OCI-M2 (cell line): ENCODE measurements around the gene JADE3.

Source experiments
- DNase-seq: peaks from one replicate; lab custom pipeline; 2025; ENCODE audit not compliant: unreplicated experiment; lab: John Stamatoyannopoulos, UW

The JADE3 gene

DNA sequence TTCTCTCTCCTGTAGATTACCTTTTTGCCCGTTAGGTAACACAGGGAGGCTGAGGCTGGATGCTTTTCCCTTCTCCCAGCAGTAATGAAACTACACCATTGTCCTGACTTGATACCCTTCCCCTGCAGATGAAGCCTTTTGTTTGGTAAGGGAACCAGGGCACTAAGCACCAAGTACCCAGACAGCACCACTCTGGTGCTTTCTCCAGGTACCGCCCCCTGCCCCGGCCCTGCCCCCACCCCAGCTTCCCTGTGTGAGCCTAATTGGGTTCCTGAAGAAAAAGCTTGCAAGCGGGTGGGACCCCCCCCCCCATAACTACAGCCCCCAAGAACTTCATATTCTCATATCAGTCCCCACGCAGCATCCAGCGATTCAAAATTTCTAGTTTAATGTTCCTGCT lies 79.8 kb downstream of the JADE3 start:
- DNase-seq: no peak

DNA sequence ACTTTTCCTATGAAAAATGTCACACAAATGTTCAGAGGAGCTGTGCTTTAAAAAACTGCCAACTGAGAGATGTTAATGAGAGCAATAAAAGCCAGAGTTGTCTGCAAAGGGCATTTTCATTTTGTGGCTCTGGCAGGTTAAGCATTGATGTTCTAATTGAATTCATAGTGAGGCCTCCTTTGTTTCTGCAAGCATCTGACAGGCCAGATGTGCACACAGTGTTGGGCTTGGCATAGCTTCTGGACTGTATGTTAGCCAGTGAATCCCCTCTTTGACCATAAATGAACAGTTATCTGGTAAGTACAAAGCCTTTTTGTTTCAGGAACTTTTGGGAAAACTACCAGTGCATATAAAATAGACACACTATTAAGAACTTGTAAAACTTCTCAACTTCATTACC lies 81.9 kb downstream of the JADE3 start:
- no peak for DNase-seq

DNA sequence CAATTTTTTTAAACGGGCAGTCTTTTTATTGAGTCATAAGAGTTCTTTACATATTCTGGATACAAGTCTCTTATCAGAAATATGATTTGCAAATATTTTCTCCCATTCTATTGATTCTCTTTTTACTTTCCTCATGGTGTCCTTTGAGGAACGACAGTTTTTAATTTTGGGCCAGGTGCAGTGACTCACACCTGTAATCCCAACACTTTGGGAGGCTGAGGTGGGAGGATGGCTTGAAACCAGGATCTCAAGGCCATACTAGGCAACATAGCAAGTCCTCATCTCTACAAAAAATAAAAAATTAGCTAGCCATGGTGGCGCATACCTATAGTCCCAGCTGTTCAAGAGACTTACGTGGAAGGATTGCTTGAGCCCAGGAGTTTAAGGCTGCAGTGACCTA lies 99.9 kb downstream of the JADE3 start:
- no peak for DNase-seq

DNA sequence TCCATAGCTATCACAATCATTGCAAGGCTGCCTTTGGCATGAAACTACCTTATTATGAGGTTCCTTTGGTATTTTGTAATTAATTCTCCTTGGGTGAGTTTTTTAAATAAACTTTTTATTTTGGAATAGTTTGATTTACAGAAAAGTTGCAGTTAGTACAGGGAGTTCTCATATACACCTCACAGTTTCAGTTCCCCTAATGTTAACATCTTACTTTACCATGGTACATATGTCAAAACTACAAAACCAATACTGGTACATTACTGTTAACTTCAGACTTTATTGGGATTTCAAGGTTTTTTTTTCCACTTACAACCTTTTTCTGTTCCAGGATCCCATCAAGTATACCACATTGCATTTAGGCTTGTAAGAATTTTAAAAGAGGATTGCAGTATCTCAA lies 114.0 kb downstream of the JADE3 start:
- DNase-seq: no peak

DNA sequence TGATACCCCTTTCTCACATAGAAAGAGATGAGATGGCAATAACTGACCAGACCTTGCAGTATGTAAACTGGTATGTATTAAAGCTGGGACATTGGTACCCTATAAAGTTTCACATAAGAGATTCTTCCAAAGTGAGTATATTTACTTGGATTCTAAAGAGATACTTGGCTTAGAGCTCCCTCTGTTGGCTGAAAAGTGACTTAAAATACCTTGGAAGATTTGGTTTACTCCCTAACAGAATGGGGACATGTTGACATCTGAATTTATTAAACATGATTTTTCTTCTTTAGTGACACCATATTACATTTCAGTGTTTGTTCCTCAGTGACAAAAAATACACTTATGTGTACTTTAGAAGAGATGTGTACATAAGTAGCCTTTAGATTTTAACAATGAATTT lies 118.1 kb downstream of the JADE3 start:
- DNase-seq: peak; percentile 20

DNA sequence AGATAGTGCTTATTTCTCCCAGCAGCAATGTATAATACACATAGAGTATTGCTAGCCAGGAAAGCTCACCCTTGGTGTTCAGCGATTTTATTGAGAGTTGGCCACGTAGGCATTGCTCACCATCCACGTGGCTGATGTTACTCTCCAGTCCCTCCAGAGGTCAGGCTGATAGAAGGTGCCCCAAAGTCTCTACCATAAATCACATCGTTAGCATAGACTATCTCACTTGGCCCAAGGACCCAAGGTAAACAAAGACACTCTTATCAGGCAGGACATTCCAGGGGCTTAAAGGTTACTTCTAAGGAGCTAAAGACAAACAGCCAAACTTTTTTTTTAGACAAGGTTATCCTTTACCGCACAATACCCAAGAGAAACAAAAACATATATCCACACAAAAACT lies 135.8 kb downstream of the JADE3 start:
- no peak for DNase-seq

DNA sequence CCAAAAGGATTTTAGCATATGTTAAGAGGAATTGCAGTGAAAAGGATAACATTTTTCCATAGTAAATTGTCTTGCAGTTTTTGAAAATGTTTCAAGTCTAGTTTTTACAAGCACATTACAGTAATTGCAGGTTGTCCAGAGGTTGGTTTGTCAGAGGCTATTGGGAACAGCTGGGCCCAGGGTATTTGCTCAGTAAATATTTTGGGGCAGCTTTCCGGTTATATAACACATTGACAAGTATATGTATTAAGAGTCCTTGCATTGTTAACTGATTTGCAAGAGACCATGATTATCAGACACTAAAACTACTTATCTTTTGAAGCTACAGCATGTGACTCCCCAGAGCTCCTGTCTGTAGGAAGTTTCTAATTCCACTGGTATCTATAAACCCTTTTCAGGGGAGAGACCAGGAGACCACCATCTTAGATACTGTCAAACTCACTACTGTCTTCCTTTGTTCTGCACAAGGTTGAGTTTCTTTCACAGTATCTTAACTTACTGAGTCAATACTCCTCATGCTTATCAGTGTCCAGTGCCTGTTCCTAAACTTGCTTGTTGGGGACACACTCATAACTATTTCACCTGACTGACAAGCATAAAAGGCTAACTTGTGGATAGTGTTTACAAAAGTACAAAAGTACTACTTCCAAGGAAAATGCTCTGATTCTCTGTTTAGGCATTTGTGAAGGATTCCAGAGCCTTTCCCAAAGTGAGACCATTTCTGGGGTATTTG lies 147.1 kb downstream of the JADE3 start:
- no peak for DNase-seq

DNA sequence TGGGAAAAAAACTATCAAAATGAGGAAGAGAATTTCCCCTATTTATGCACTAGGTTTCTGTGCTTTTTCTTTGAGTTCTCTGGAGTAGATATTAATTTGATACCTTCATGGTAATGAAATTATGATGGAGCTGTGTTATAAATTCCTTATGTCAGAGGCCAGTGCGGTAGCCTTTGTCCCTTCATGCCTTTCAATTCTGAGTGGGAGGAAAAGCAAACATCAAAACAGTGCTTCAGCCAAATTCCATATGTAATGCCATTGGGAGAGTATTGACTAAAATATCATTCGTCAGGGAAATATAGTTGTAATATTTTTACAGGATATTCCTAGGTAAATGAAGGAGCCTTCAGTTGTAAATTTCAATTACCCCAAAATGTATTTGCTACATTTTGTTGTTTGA lies 148.5 kb downstream of the JADE3 start:
- no peak for DNase-seq

DNA sequence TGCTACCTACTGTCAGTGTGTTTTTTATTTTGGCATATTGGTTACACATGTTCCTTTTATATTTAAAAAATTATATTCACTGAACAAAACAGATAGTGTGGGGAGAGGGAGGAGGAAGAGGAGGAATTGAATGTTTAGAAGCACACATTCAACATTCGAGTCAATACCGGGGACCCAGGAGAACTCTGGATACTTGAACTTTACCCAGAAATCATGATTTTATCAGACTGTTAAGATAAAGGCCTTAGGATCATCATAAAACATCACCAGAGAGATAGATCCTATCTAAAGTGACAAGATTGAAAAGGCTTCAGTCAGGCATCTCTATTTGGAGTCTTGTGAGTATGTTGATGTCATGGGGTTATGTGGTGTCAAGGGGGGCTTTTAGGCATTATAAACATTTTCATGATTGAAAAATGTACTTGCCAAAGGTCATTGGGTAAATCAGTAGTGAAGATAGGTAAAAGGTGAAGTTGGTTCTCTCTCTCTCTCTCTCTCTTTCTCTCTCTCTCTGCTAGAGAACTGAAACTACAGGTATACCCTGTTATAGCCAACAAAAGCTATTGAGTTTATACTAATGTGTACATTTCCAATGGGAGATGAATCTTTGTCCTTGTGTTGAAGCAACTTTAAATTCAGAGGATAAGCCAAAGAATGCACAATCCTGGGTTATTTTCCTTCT lies 149.2 kb downstream of the JADE3 start:
- no peak for DNase-seq

DNA sequence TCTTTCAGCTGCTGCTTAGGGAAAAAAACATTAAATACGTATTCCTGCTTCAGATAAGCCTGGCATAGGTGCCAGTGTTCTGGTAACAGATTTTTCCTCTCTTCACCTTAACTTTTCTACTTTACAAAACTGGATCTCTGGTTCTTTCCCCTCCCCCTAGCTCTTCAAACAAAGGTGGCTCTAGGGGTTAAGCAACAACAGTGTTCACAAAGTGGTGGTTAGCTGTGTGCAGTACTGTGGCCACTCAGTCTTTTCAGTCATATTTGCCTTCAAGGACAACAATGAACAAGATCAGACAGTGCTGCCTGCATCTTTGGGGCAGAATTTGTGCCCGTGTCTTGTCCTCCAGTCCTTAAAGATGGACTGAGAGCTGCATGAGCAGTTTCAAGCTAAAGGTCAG lies 151.0 kb downstream of the JADE3 start:
- DNase-seq: no peak

DNA sequence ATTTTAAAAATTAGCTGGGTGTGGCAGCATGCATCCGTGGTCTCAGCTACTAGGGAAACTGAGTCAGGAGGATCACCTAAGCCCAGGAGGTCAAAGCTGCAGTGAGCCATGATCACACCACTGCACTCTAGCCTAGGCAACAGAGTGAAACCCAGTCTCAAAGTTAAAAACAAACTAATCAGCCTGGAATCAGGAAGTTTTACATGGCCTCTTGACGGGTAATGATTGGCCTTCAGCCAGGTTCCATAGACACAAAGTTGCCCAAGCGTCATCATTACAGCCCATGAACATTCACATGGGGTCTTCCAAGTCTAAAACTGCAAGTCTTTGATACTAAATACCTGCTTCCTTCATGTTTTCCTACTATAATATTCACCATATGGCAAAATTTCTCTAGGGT lies 156.0 kb downstream of the JADE3 start:
- no peak for DNase-seq

DNA sequence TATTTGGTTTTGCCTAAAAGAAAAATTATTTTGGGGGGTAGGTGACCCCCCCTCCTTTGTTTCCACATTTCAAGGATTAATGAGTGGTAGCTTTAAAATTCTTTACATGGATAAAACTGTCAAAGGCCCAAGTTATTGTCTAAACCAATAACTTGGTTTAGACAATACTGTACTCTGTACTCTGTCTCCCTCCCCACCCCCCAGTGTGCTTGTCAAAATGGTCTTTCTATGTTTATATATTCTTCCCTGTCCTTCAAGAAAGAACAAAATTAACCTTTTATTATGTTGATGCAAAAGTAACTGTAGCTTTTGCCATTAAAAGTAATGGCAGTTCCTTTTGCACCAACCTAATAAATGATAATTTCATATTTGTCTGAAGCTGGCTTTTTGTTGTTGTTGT lies 156.5 kb downstream of the JADE3 start:
- no peak for DNase-seq

DNA sequence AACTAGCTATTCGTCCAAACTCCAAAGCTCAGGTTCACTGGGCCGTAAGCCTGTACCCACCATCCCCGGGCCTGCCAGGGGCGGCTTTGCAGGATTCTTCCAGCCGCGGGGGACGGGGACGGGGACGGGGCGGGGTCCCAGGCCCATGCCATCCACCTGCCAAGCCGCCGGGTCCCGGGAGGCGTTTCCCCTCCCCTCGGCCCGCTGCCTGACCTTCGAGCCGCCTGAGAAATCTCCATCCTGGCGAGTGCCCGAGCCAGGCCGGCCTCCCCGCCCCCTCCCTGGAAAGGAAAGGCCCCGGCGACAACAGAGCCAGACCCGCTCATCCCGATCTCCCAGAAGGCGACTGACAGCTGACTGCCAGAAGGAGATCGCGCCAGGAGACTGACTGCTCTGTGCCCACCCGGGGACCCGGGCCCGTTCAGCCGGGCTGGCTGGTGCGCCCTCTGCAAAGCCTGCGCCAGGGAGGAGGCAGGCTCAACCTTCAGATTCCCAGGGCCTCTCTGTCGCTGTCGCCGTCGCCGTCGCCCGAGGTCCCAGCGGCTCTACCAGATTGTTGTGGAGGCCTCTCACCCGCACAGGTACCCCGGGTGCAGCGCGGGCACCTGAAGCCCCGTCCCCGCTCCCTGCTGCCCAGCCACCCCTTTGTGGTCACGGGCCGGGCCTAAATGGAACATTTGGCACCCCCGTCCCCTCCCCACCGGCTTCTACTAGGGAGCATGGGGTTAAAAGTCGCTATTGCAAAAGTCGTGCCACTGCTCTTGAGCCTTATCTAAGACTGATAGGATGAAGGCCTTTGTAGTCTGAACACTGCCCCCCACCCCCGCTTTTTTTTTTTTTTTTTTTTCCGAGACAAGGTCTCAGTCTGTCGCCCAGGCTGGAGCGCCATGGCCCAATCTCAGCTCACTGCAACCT lies 166.2 kb downstream of the JADE3 start, which contains the start of gene RGN:
RGN (plus strand) TSS at position 315 of the 915 bp plus-strand sequence. CDS start 2,702 bp downstream, outside the sequence.
- no peak for DNase-seq

DNA sequence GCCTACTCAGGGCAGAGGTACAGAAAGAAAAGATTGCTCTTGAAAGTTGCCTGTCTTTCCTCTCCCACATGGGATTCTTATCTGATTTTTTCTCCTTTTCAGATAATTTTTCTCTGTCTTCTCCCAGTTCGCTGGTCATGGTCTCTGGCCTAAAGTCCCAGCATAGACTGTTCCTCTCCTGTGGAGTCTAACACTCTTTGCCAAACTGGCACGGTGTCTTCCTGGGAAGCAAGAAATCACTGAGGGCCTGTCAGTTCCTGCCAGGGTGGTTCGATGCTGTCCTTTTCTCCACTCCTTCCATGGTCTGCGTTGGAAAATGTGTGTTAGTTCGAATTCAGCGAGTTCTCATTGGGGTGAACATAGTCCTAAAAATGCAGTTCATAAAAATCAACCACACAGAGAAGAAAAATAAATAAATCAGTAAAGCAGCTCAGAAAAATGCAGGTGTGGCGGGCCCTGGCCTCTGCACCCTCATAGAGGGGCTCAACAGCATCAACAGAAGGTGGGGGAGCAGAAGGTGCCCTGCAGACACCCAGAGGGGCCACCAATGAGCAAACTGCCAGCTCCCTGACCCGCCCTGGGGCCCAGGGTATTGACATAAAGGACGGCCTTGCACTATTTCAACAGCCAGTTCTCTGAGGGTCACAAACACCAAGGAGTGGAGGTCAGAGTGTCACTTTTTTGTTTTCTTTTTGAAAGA lies 168.1 kb downstream of the JADE3 start:
- no peak for DNase-seq

DNA sequence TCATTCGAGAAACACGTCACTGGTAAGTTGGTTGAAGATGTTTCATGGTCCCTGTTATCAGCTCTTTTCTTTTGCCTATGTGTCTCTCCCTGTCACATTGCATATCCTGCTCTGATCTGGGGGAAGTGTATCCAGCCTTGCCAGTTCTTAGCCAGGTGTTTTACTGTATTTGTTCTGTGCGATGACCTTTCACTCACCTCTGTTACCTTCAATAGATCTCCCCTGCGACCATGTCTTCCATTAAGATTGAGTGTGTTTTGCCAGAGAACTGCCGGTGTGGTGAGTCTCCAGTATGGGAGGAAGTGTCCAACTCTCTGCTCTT lies 168.7 kb downstream of the JADE3 start:
- no peak for DNase-seq

DNA sequence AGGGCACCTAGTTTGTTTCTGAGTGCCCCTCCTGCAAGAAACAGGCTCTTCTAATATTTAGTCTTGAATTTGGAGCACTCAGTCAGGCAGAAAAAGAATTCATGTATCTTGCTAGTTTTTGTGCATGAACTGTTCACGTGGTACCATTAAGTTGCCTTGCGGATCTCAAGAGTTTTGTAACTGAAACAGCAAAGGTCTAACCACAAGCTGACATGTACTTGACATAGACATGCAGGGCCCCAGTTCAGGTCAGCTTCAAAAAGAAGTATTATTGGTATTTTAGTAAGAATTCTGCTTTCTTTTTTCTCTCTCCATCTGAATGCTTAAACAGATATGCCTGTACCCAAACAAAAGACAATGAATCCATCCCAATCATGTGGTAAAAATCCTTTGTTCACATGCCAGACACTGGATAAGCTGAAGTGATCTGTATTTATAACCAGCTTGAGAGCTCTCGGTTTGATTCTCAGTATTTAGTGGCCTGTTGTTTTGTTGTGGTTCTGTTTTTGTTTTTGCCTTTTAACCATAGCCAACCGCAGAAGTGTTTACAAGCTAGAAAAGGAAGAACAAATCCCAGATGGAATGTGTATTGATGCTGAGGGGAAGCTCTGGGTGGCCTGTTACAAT lies 179.0 kb downstream of the JADE3 start:
- no peak for DNase-seq

DNA sequence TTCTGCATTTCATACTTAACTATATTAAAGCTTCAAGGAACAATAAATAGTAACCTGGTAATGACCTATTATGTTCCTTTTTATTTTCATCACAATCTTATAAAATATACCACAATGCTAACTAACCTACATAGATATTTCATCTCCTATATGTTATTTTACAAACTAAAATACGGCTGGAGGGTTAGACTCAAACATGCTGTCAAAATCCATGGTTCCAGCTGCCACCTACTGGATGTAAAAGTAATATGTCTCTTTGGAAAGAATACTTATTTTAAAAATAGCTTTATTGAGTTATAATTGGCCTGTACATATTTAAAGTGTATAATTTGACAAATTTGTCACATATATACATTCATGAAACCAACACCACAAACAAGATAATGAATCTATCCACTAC lies 181.0 kb downstream of the JADE3 start:
- no peak for DNase-seq

DNA sequence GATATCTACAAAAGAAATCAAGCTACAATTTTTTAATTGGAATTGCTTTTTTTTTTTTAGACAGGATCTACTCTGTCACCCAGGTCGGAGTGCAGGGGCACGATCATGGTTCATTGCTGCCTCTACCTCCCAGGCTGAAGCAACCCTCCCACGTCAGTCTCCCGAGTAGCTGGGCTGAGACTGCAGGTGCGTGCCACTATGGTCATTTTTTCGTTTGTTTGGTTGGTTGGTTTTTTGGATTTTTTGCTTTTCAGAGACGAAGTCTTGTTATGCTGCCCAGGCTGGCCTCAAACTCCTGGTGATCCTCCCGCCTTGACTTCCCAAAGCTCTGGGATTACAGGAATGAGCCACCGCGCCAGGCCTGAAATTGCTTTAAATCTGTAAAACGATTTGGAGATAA lies 181.6 kb downstream of the JADE3 start:
- no peak for DNase-seq

DNA sequence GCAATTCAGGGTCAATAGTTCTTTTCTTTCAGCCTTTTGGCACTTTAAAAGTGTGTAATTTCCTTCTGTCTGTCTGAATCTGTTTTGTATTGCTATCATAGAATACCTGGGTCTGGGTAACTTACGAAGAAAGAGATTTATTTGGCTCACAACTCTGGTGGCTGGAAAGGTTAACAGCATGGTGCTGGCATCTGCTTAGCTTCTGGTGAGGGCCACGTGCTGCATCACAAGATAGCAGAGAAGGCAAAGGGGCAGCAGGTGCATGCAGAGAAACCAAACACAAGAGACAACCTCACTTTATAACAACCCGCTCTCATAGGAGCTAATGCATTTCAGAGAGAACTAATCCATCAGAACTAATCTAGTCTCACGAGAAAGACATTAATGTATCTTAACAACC lies 184.8 kb downstream of the JADE3 start:
- no peak for DNase-seq

DNA sequence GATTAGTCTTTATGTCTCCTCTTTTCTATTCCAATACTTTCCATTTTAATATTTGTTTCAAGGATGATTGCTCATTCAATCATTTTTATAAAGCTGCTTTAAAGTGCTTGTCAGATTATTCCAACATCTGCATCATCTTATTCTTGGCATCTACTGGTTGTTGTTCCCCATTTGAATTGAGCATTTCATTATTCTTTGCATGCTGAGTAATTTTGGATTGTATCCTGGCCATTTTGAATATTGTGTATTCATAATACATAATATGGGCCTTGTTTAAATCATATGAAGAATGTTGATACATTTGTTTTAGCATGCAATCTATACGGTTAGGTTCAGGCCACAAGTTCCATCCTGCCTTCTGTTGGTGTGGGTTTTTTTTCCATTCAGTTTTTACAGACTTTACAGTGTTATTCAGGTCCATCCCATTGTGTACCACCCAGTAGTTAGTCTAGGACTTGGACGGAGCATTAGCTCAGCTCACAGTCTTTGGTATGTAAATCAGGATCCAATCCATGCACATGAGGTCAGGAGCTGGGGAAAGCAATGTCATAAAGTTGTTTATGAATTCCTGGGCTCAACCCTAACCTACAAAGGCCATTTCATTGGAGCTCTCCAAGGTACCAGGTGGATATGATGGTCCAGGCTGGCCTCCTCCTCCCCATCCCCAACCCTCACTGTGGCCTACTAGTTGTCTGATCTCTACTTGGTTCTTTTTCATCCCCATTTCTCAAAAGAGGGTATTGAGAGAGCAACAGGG lies 186.3 kb downstream of the JADE3 start:
- DNase-seq: no peak
